NCI-H1048 (cell line): ENCODE measurements around the gene LAMB1.

ENCODE experiments used
- DNase-seq: peaks from one replicate; lab custom pipeline; 2025; lab: John Stamatoyannopoulos, UW

LAMB1 gene

DNA sequence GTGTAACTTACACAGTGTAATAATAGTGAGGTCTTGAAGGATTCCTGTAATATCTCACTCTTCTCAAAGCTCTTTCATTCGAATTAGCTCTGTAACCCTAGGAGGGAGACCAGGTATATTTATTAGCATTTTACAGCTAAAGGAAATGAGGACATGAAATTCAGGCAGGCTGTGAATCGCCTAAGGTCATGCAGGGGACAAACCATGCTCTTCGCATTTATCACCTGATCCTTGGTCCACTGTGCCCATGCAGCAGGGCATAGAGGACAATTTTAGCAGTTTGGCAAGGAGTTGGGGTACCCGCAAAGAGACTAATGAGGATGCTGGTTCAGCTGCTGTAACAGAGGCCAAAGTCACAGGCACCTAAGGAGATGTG is 14.8 kb upstream of the LAMB1 start:
- DNase-seq, result no peak

GRCh38 chr7:108016841-108017775 is 14.1 kb upstream of the LAMB1 start:
- DNase-seq, result no peak

DNA sequence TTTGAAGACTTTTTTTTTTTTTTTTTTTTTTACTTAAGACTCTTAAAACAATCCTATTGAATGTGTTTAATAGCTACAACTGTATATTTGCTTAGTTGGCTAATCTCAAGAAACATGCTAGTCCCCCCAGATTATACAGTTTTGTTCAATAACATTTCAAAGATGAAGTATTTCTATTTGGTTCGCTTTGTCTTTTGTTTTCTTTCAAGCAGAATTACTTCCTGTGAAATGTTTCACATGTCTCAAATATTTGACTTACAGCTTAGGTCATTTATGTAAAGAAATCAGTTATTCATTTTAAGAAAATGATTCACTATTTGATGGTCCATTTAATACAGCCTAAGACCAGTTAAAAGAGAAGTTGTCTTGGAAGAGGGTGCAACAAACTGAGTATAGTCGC is 12.8 kb upstream of the LAMB1 start:
- no peak for DNase-seq

- DNase-seq, result no peak
These were observed 12.1 kb upstream of the LAMB1 start for GRCh38 chr7:108014747-108015682.

DNA sequence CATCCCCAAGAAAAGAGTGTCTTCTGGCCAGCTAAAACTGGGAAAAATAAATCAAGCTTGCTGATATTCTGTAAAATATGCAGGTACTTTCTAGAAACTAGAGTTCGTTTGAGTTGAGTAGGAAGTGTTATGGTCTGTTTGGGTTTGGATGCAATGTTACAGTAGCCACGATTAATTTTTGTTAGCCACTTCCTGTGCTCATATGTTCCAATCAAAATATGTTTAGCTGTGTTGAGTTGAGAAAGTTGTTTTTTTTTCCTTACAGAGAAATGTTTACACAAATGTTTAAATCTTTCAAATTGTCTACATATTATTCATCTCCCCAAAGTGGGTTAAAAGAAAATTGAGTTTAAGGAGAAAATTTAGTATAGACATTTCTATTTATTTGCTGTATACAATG is 11.3 kb upstream of the LAMB1 start:
- no peak for DNase-seq

DNA sequence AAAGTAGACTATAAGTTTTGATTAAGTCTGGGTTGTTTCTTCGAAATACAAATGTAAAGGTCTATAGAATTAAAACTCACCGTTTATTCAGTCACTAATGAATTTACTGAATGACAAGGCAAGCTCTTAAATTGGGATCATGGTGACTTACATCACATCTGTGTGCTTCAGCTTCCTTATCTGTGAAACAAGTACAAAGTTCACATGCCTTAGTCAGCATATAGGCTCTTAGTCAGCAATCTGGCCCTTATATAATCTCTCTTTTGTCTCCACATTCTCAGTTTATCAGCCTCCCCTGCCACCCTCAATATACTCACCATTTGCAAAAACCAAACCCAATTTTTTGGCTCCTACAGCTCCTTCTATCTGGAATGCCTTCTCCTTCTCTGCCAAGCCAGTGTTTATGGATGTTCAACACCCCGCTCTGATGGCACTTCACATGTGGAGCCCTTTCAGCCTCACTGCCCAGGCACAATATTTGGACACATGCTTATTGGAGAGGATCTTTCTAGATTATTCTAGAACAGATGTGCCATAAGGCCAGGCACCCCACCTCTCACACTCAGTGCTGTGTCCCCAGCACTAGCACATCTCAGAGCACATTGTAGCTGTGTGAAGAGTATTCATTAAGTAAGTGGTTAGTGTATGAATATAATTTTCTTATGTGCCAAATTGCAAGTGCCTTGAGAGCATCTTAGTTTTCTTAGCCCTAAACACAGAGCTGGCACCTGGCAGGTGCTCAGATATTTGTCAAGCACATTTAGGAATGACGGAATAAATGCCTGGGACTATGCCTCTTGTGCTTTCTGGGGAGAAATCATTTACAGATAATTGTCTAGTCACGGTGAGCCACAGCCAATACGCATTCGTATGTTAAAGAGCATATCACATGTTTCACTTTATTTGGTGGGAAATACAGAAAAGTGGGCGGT is 9.8 kb upstream of the LAMB1 start:
- no peak for DNase-seq

DNA sequence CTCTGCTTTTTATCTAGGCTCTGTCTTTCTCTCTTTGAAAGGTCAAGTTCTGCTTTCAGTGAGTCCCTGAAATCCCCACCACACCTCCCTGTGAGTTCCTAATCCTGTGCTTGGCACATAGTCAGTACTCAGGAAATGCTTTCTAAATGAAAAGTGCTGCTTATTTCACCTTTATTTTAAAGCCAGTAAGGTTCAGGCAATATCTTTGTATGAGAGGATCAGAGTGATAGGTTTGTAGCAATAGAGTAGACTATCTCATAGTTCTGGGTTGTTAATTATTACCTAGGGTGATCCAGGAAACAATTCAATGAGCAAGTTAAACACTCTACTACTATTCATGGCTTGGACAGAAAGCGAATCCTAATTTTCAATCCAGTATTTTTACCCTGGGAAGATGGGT is 7.4 kb upstream of the LAMB1 start:
- DNase-seq, result no peak

DNA sequence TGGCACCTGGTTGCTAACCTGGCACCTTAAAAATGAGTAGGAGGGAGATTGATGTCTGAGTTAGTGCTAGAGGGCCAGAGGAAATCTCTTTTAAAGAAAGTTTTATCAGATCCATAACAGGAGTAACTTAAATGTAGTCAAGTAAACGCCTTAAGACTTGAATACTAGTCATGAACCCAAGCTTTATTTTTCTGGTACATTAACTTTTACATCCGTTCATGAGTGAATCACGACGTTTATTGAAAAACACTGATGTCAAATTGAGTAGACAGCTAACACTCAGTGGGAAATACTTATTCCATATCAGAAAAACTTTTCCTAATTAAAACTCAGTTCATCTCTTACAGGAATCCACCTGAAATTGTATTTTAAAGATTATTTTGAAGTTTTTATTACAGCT is 6.9 kb upstream of the LAMB1 start:
- DNase-seq, result no peak

GRCh38 chr7:108008827-108009226 is 5.9 kb upstream of the LAMB1 start:
- no peak for DNase-seq

- DNase-seq, result no peak
These were observed 5.3 kb upstream of the LAMB1 start for GRCh38 chr7:108008240-108008639.

DNA sequence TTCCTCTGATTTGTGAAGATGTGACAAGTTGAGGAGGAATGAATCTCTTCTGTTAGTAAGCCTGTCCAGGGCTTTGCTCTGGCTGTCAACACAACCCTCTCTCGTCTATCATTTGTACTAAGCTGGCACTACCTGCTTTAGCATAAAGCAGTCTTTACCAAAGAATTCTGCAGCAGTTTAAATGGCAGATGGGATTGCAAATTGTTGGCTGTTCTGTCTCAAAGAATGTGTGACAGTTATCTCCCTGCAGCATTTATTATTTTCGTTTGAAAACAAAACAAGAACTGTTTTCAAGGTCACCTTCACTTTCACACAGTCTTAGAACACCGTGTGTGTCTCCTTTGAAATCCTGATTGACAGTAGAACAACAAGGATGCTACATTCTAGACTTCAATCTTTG is 4.8 kb upstream of the LAMB1 start:
- DNase-seq, result no peak

DNA sequence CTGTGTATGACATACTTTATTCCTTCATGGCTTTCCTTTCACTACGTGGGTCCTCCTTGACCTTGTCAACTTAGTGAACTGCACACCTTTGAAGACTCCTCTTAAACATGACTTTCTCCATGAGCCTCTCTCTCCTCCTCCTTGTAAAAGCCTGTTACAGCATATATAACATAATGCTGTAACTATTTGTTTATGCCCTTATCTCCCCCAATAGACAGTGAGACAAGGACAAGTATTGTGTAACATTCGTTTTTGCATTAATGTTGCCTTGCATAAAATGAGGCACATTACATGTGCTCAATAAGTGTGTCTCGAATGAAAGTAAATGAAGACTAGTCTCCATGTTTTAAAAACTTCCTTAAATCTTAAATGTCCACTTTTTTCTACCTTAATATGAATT is 4.3 kb upstream of the LAMB1 start:
- no peak for DNase-seq

GRCh38 chr7:108004220-108005142 is 1.5 kb upstream of the LAMB1 start:
- no peak for DNase-seq

- no peak for DNase-seq
These were observed 606 bp upstream of the LAMB1 start for GRCh38 chr7:108003599-108003935.

DNA sequence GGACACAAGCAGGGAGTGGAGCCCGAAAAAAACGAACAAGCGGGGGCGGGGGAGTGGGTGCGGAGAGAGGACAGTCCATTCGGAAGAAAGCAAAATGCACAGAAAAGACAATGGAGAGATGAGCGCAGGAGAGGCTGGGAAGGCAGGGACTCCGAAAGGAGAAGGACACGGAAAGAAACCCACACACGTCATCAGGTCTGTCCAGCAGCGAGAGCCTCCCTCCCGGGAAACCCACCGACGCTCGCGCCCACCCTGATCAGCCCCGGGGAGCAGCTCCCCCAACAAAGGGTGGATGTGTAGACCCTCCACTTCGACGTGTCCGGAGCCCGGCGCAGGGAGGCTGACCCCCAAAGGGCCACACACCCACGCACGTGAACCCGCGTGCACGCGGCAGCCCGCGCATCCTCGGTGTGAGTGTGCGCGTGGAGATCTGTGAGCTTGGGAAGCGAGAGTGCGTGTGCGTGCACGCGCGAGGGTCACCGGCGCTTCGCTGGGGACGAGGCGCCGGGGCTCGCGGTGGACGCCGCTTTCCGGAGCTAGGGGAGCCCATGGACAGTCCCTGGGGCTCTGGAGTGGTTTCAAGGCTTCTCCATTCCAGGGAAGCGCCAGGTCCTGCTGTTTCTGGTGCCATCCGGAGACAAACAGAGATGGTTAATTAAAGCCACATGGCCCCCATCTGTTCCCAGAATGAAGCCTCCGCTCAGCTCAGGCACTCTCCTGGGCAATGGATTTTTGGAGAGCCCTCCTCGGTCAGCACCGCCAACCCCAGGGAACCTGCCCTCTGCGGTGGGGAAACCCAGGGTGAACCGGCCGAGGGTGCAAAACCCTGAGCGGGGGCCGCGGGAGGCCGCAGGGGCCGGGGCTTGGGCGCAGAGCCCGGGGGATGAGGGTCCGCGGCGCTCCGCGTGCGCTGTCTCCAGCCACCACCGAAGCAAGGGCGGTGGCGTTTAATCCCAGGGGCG is 916 bp downstream of the LAMB1 start:
- no peak for DNase-seq

GRCh38 chr7:108000875-108001763 is 1.8 kb downstream of the LAMB1 start:
- DNase-seq, result no peak

GRCh38 chr7:107999779-108000560 is 3.0 kb downstream of the LAMB1 start:
- DNase-seq, result no peak
